Esophagus muscularis mucosa (tissue), 4 donors: ENCODE measurements around the gene KLF13.

ENCODE experiments used
- EP300 ChIP-seq: sonication (generic); formaldehyde crosslinking; IDR thresholded peaks from one replicate; pipeline ENCODE4 v1.6.1; 2017; ENCODE audit warnings: antibody characterized with exemption
- POLR2A ChIP-seq: fragments of 450-650 bp; IDR thresholded peaks from one replicate; pipeline ENCODE4 v1.6.1; 2017; ENCODE audit warnings: antibody characterized with exemption, moderate library complexity, mild to moderate bottlenecking, low read depth
- TF ChIP-seq, protein P1 (sequence below), 3 experiments: fragments of 200-600 bp in 2 of 3; fragments of 450-650 bp in 1 of 3; sonication (generic) in 2 of 3; IDR thresholded peaks; one replicate each; pipeline ENCODE4 v1.5.1; 2017 to 2019; ENCODE audit warnings: antibody characterized with exemption in 3 of 3, mild to moderate bottlenecking in 2 of 3, moderate library complexity in 1 of 3

DNA sequence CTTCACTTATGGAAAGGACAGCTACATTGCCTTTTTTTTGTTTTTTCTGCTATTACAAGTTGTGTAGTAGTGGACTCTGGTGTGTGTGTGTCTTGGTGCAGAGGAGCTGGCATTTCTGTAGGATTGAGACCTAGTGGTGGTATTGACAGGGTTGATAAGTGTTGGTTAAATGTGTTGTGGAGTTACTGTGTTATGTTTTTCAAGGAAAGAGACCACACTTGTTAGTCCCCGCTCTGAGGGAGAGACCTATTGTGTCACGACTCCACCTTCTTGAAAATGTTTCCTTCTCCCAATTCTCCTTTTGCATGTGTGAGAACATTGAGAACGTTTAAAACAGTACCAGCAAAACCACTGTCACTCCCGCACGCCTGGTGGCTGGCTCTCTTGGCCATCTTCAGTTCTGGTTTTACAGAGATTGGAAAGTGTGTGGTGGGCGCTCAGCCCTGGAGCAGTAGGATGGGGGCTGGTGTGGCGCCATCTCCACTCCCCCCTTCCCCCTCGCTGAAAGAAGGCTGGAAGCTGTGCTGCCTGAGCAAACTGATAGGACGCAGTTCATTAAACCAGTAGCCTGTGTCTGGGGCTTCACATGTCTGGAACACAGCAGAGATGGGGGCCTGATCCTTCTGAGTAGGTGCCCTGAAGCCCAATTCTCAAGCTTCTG is 5.5 kb downstream of the KLF13 start:
- TF ChIP-seq POLR2A, result no peak
- TF ChIP-seq, protein P1, sequence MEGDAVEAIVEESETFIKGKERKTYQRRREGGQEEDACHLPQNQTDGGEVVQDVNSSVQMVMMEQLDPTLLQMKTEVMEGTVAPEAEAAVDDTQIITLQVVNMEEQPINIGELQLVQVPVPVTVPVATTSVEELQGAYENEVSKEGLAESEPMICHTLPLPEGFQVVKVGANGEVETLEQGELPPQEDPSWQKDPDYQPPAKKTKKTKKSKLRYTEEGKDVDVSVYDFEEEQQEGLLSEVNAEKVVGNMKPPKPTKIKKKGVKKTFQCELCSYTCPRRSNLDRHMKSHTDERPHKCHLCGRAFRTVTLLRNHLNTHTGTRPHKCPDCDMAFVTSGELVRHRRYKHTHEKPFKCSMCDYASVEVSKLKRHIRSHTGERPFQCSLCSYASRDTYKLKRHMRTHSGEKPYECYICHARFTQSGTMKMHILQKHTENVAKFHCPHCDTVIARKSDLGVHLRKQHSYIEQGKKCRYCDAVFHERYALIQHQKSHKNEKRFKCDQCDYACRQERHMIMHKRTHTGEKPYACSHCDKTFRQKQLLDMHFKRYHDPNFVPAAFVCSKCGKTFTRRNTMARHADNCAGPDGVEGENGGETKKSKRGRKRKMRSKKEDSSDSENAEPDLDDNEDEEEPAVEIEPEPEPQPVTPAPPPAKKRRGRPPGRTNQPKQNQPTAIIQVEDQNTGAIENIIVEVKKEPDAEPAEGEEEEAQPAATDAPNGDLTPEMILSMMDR (IDR thresholded peaks at IDR 0.05), result no peak
- TF ChIP-seq EP300, result no peak
